Measurements from ENCODE around the gene TXNL4B. TPM values are rescaled to one million over a fixed set of nuclear protein-coding genes. Genes with fewer than 3 reads are reported as not detected.

TXNL4B gene
- total and polyA plus RNA-seq, 9 of the 15 experiments (the other 6 are each of a cell fraction or from before 2014, with no cell fraction given) = 11.9 to 38.0 (median 22.3) TPM

- no peaks in the 10 kb centered on the region for H3K36me3 ChIP-seq (ENCODE audit: control insufficient read depth, insufficient read depth, low read length)
- no peak overlapping the region for H2AFZ ChIP-seq (ENCODE audit: low read depth, low read length)
- H3K9ac ChIP-seq (ENCODE audit: insufficient read depth in 1 of 2, low read depth in 2 of 2, low read length in 2 of 2) = no peak overlapping the region
- no peaks in the 10 kb centered on the region for H3K9me1 ChIP-seq (ENCODE audit: control insufficient read depth, insufficient read depth, low read length)
- no TSS peak for BruUV-seq (replicated peaks)
- no peak overlapping the region for H3K4me2 ChIP-seq (ENCODE audit: insufficient read depth, low read length)
- H4K20me1 ChIP-seq (replicated peaks; ENCODE audit: control insufficient read depth, insufficient read depth, low read length) = 0 out of 2 replicates have a peak, but pooled peaks cover 2% of the 10 kb centered on the region
- H3K4me1 ChIP-seq (replicated peaks in 1 of 2; ENCODE audit: control insufficient read depth in 2 of 2, insufficient read depth in 2 of 2, low read length in 2 of 2) = no peaks in the 10 kb centered on the region
- H3K27ac ChIP-seq (ENCODE audit: extremely low read depth, low read depth, low read length) = no peak overlapping the region
- DNase-seq (ENCODE audit: extremely low read depth in 1 of 4, low spot score in 3 of 4) (no peak), ATAC-seq (no peak), FAIRE-seq (no peak)
- intact Hi-C loops (cut with micrococcal nuclease) (no loop called here), in situ Hi-C loops (cut with MboI) (no loop called here)
- ChIA-PET CTCF (ENCODE audit: low intra/inter-chr PET ratio) (no interaction called here), POLR2A (interaction anchor here (1.5 kb wide), 1 partner anchor 16 kb away, joined by 3 read pairs; no protein-coding TSS in a partner anchor)
- no peak for TF ChIP-seq CHAMP1 (IDR thresholded peaks at IDR 0.05)
- TF ChIP-seq ZNF311 (CRISPR knock-in tag; IDR thresholded peaks at IDR 0.05) = no peak
- TF ChIP-seq FUS (optimal IDR thresholded peaks at IDR 0.05; ENCODE audit: low read depth, low read length) = no peak
- no peak for TF ChIP-seq CC2D1A (IDR thresholded peaks at IDR 0.05)
- TF ChIP-seq ZNF699 (CRISPR knock-in tag; IDR thresholded peaks at IDR 0.05; ENCODE audit: insufficient replicate concordance) = no peak
- no peak for TF ChIP-seq ZNF445 (CRISPR knock-in tag; IDR thresholded peaks at IDR 0.05; ENCODE audit: low read depth)
- TF ChIP-seq RBM25 (IDR thresholded peaks at IDR 0.05; ENCODE audit: low read depth, low read length, severe bottlenecking) = no peak
- TF ChIP-seq SAFB2 (IDR thresholded peaks at IDR 0.05; ENCODE audit: borderline replicate concordance, low read depth, low read length, severe bottlenecking) = no peak
- no peak for TF ChIP-seq ZNF57 (CRISPR knock-in tag; IDR thresholded peaks at IDR 0.05)
- no peak for TF ChIP-seq ZNF639 (CRISPR knock-in tag; conservative IDR thresholded peaks at IDR 0.05 in 1 of 2, IDR thresholded peaks at IDR 0.05 in 1 of 2)
- TF ChIP-seq ELF2 (CRISPR knock-in tag; IDR thresholded peaks at IDR 0.05) = no peak
- no peak overlapping the region for H3K4me3 ChIP-seq
- H3K27me3 ChIP-seq (ENCODE audit: control insufficient read depth in 2 of 2, insufficient read depth in 2 of 2, low read length in 2 of 2) = peaks cover 7 to 11% of the 10 kb centered on the region in 2 experiments
- H3K79me2 ChIP-seq (ENCODE audit: control insufficient read depth, insufficient read depth, low read length) = no peaks in the 10 kb centered on the region
- no peaks in the 10 kb centered on the region for H3K9me3 ChIP-seq (replicated peaks; ENCODE audit: control insufficient read depth, insufficient read depth, low read depth, low read length)
- WGBS (ENCODE audit: insufficient coverage, low coverage, missing lambda C conversion rate) = 2% methylated on average over 4 of the region's 4 CpGs
These were observed 42.5 kb downstream of the TXNL4B start for GRCh38 chr16:72050769-72051464.
